Loucy (cell line): ENCODE data around the gene TVP23A.
"Not testable (repeated sequence)": the region's sequence is repeated elsewhere in the genome, so short reads cannot be mapped to it uniquely, and the experiment has no call there.

Experiments
- H2AFZ ChIP-seq: fragments of 200-600 bp; sonication (generic); 2 replicates; pipeline ENCODE4 v1.6.0; 2016; ENCODE audit warnings: antibody characterized with exemption, mild to moderate bottlenecking, low read length, moderate library complexity
- H3F3A ChIP-seq: fragments of 200-600 bp; 2 replicates; pipeline ENCODE4 v1.6.0; 2016; ENCODE audit warnings: antibody characterized with exemption, low read depth, mild to moderate bottlenecking
- H3K27me3 ChIP-seq: fragments of 200-600 bp; sonication (generic); 2 replicates; pipeline ENCODE4 v1.6.1; 2014; ENCODE audit warnings: low read length, mild to moderate bottlenecking; ENCODE audit not compliant: insufficient read depth, poor library complexity, severe bottlenecking
- H3K36me3 ChIP-seq: fragments of 200-600 bp; sonication (generic); 2 replicates; pipeline ENCODE4 v1.6.1; 2016; ENCODE audit warnings: low read length; ENCODE audit not compliant: insufficient read depth
- H3K4me1 ChIP-seq: fragments of 200-600 bp; sonication (generic); 2 replicates; pipeline ENCODE4 v1.5.1; 2014; ENCODE audit warnings: low read length, mild to moderate bottlenecking; ENCODE audit not compliant: insufficient read depth, poor library complexity, severe bottlenecking
- H3K4me2 ChIP-seq: fragments of 200-600 bp; sonication (generic); 2 replicates; pipeline ENCODE4 v1.6.0; 2014; ENCODE audit warnings: antibody characterized with exemption, low read length, low read depth, mild to moderate bottlenecking; ENCODE audit not compliant: poor library complexity, severe bottlenecking
- H3K4me3 ChIP-seq: fragments of 200-600 bp; sonication (generic); 2 replicates; pipeline ENCODE4 v1.5.1; 2014; ENCODE audit warnings: low read length, mild to moderate bottlenecking, mixed read lengths; ENCODE audit not compliant: poor library complexity, severe bottlenecking
- H3K79me2 ChIP-seq: fragments of 200-600 bp; sonication (generic); 2 replicates; pipeline ENCODE4 v1.6.1; 2014; ENCODE audit warnings: low read length; ENCODE audit not compliant: insufficient read depth
- H3K9ac ChIP-seq: fragments of 200-600 bp; sonication (generic); 2 replicates; pipeline ENCODE4 v1.6.0; 2014; ENCODE audit warnings: mild to moderate bottlenecking, low read depth, low read length, moderate library complexity; ENCODE audit not compliant: poor library complexity, severe bottlenecking
- H3K9me2 ChIP-seq: fragments of 200-600 bp; sonication (generic); replicated peaks from 2 replicates; pipeline ENCODE4 v1.6.1; 2016; ENCODE audit warnings: low read depth, low read length, mixed read lengths
- H3K9me3 ChIP-seq: fragments of 200-600 bp; sonication (generic); 2 replicates; pipeline ENCODE4 v1.6.1; 2014; ENCODE audit warnings: mild to moderate bottlenecking, antibody characterized with exemption, low read length, low read depth; ENCODE audit not compliant: insufficient read depth
- H4K20me1 ChIP-seq: fragments of 200-600 bp; sonication (generic); 2 replicates; pipeline ENCODE4 v1.6.0; 2014; ENCODE audit warnings: antibody characterized with exemption, low read length, mild to moderate bottlenecking; ENCODE audit not compliant: insufficient read depth, poor library complexity, severe bottlenecking
- EZH2phosphoT487 ChIP-seq: fragments of 200-600 bp; IDR thresholded peaks from 2 replicates; pipeline ENCODE4 v1.6.1; 2018; ENCODE audit warnings: antibody characterized with exemption, mild to moderate bottlenecking, moderate library complexity, borderline replicate concordance
- TF ChIP-seq, protein P1 (sequence below): fragments of 200-600 bp; sonication (generic); conservative IDR thresholded peaks from 2 replicates; pipeline ENCODE4 v1.5.1; 2014; ENCODE audit warnings: mild to moderate bottlenecking, antibody characterized with exemption, low read length

TVP23A gene

DNA sequence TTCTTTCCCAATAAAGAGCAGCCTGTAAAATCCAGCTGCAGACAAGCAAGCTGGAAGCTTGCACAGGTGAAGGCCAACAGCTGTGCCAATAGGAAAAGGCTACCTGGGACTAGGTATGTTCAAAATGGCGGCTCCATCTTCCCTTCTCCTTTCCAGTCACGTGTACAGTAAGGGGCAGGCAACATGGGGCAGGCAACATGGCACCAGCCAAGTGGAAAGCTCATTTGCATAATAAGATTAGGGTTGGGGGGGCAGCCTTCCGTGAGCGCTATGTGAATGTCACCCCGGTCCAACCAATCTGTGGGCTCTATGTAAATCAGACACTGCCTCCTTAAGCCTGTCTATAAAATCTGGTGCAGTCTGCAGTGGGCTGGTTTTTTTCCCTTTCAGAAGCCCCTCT, 31.3 kb downstream of the TVP23A start:
- Histone ChIP-seq H4K20me1 (no peaks in the 10 kb centered on the region), H3K4me3 (no peak overlapping the region), H2AFZ (no peak overlapping the region), H3F3A (no peaks in the 10 kb centered on the region), H3K4me1 (no peaks in the 10 kb centered on the region), H3K36me3 (no peaks in the 10 kb centered on the region), H3K4me2 (no peak overlapping the region), H3K9me2 (no peaks in the 10 kb centered on the region), H3K9me3 (no peaks in the 10 kb centered on the region), H3K79me2 (no peaks in the 10 kb centered on the region), H3K9ac (no peak overlapping the region), H3K27me3 (no peaks in the 10 kb centered on the region)
- TF ChIP-seq EZH2phosphoT487: no peak
- TF ChIP-seq, protein P1, sequence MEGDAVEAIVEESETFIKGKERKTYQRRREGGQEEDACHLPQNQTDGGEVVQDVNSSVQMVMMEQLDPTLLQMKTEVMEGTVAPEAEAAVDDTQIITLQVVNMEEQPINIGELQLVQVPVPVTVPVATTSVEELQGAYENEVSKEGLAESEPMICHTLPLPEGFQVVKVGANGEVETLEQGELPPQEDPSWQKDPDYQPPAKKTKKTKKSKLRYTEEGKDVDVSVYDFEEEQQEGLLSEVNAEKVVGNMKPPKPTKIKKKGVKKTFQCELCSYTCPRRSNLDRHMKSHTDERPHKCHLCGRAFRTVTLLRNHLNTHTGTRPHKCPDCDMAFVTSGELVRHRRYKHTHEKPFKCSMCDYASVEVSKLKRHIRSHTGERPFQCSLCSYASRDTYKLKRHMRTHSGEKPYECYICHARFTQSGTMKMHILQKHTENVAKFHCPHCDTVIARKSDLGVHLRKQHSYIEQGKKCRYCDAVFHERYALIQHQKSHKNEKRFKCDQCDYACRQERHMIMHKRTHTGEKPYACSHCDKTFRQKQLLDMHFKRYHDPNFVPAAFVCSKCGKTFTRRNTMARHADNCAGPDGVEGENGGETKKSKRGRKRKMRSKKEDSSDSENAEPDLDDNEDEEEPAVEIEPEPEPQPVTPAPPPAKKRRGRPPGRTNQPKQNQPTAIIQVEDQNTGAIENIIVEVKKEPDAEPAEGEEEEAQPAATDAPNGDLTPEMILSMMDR: no peak

- no peak overlapping the region for H3K9ac ChIP-seq
- no peaks in the 10 kb centered on the region for H3K79me2 ChIP-seq
- H4K20me1 ChIP-seq: no peaks in the 10 kb centered on the region
- no peaks in the 10 kb centered on the region for H3K27me3 ChIP-seq
- no peaks in the 10 kb centered on the region for H3K9me2 ChIP-seq
- TF ChIP-seq EZH2phosphoT487: no peak
- TF ChIP-seq, protein P1: no peak
- no peak overlapping the region for H3K4me2 ChIP-seq
- H3K9me3 ChIP-seq: no peaks in the 10 kb centered on the region
- no peaks in the 10 kb centered on the region for H3K36me3 ChIP-seq
- H3F3A ChIP-seq: no peaks in the 10 kb centered on the region
- H3K4me1 ChIP-seq: no peaks in the 10 kb centered on the region
- H2AFZ ChIP-seq: no peak overlapping the region
- no peak overlapping the region for H3K4me3 ChIP-seq
Measured at GRCh38 chr16:10782628-10783027, 36.0 kb downstream of the TVP23A start.

GRCh38 chr16:10780628-10781027, 38.0 kb downstream of the TVP23A start:
- TF ChIP-seq, protein P1: no peak
- TF ChIP-seq EZH2phosphoT487: no peak
- H3K79me2 ChIP-seq: no peaks in the 10 kb centered on the region
- no peak overlapping the region for H3K4me3 ChIP-seq
- H3K9me2 ChIP-seq: no peaks in the 10 kb centered on the region
- no peaks in the 10 kb centered on the region for H3K36me3 ChIP-seq
- H4K20me1 ChIP-seq: no peaks in the 10 kb centered on the region
- no peaks in the 10 kb centered on the region for H3F3A ChIP-seq
- H3K4me1 ChIP-seq: no peaks in the 10 kb centered on the region
- no peak overlapping the region for H2AFZ ChIP-seq
- no peaks in the 10 kb centered on the region for H3K9me3 ChIP-seq
- no peak overlapping the region for H3K9ac ChIP-seq
- H3K4me2 ChIP-seq: no peak overlapping the region
- no peaks in the 10 kb centered on the region for H3K27me3 ChIP-seq

GRCh38 chr16:10779908-10780307, 38.7 kb downstream of the TVP23A start:
- H3K4me2 ChIP-seq: not testable (repeated sequence)

More at GRCh38 chr16:10779908-10780307, 38.7 kb downstream of the TVP23A start:
- H3K36me3 ChIP-seq, H3K27me3 ChIP-seq, H3K4me3 ChIP-seq, H3K9ac ChIP-seq, H2AFZ ChIP-seq, H3K9me3 ChIP-seq, H3K9me2 ChIP-seq, H3K4me1 ChIP-seq, H3K79me2 ChIP-seq, H3F3A ChIP-seq, H4K20me1 ChIP-seq: not testable (repeated sequence)
